Right lobe of liver (tissue), 6 donors: ENCODE measurements around the gene HPX. TPM values are rescaled to one million over a fixed set of nuclear protein-coding genes. Genes with fewer than 3 reads are reported as not detected.

Experiments used
- ATAC-seq, 4 donors: fragments of 200-7000 bp; cut with Tn5 transposase; one replicate each; pipeline ENCODE4 v1.9.1; 2020; ENCODE audit warnings: mild to moderate bottlenecking in 4 of 4, moderate library complexity in 4 of 4
- DNase-seq, 3 donors: peaks; one replicate each; pipeline ENCODE4 v3.0.0-alpha.2; 2020
- H3K27ac ChIP-seq, 3 donors: fragments of 200-600 bp; one replicate each; pipeline ENCODE4 v1.8.0; 2022
- H3K27me3 ChIP-seq, 2 donors: fragments of 200-600 bp; one replicate each; pipeline ENCODE4 v1.8.0; 2022
- H3K36me3 ChIP-seq, 4 donors: fragments of 200-600 bp; sonication (generic) in 1 of 4; one replicate each; pipeline versions ENCODE4 v1.5.1 to v1.8.0; 2017 to 2022; ENCODE audit warnings: control low read depth in 1 of 4
- H3K4me1 ChIP-seq, 4 donors: fragments of 200-600 bp; sonication (generic) in 1 of 4; one replicate each; pipeline versions ENCODE4 v1.5.1 to v1.8.0; 2017 to 2022; ENCODE audit warnings: control low read depth in 1 of 4
- H3K4me3 ChIP-seq, 3 donors: fragments of 200-600 bp; one replicate each; pipeline ENCODE4 v1.8.0; 2022
- H3K9me3 ChIP-seq, 4 donors: fragments of 200-600 bp; sonication (generic) in 1 of 4; one replicate each; pipeline versions ENCODE4 v1.5.1 to v1.8.0; 2017 to 2022; ENCODE audit warnings: control low read depth in 1 of 4
- POLR2A ChIP-seq: fragments of 450-650 bp; IDR thresholded peaks from one replicate; pipeline ENCODE4 v1.6.1; 2017; ENCODE audit warnings: antibody characterized with exemption, mild to moderate bottlenecking
- WGBS: methylation state at CpG from one replicate; pipeline ENCODE4 v1.1.6; 2018; ENCODE audit warnings: low coverage, low lambda C conversion rate; ENCODE audit not compliant: insufficient coverage; ENCODE audit errors: missing lambda C conversion rate; 5-methylcytosine and 5-hydroxymethylcytosine counted together
- intact Hi-C, 2 donors: fragments of 100-400 bp; cut with DNase I; formaldehyde crosslinking; loops; one replicate each; pipeline versions ENCODE4 v1.11.2 to v1.14.1; 2022
- total RNA-seq, 6 experiments: library from RNA; depleted of rRNA in 2 of 6; stranded (reverse); fragments of >200 nt in 2 of 6; fragmentation: NEBNext Ultra II Directional in 3 of 6; extraction: Animal tissue kit (Norgen Biotek cat#: 25700) in 3 of 6; gene quantifications; one replicate each; pipeline versions ENCODE4 v1.1.0 to v1.2.4, GENCODE V29; 2016 to 2023
- TF ChIP-seq, protein P1 (sequence below), 4 donors: fragments of 200-600 bp in 3 of 4; fragments of 450-650 bp in 1 of 4; IDR thresholded peaks; one replicate each; pipeline versions ENCODE4 v1.5.1 to v1.8.0; 2016 to 2022; ENCODE audit warnings: antibody characterized with exemption in 4 of 4, mild to moderate bottlenecking in 2 of 4
- donor health status: DM: no; HTN: yes; CAD: no.
- donor health status: DM: no; HTN: no; CAD: no.
- donor health status: DM: no; HTN: no; CAD: no.
- donor health status: DM: no; HTN: yes; CAD: no.
- donor health status: DM: no; HTN: yes; CAD: no.

HPX gene
- total RNA-seq, 6 experiments from 2014 or later = 3,555 to 5,250 (median 4,456) TPM

DNA sequence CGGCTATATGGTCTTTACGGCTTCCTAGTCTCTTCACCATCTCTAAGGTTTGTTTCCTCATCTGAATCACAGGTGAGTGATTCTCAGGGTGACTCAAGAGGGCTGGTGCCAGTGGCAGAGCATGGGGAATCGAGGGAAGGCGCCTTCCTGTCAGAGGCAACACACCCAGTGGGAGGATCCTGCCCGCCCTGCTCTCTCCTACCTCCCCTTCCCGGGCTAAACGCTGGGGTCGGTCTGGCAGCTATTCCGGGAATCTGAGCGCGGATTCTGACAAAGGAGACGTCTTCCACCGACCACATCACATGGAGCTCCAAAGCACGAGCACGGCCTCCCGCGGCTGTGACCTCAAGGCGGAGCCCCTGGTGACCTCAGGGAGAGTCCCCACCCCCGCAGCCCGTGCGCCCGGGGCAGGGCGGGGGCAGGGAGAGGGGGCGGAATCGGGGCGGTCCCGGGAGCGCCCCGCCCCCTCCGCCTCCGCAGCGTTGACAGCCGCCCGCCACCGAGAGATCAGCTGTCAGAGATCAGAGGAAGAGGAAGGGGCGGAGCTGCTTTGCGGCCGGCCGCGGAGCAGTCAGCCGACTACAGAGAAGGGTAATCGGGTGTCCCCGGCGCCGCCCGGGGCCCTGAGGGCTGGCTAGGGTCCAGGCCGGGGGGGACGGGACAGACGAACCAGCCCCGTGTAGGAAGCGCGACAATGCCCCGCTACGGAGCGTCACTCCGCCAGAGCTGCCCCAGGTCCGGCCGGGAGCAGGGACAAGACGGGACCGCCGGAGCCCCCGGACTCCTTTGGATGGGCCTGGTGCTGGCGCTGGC is 50.7 kb downstream of the HPX start, which contains the start of gene SMPD1:
TSS of gene SMPD1 (plus strand) at position 570 of the 813 bp plus-strand sequence. CDS start at position 695, 125 bp downstream.
- Histone ChIP-seq H3K4me3 (peak within 1 kb of the TSS; percentile 79 to 96 (median 95)), H3K9me3 (no peaks in the 10 kb centered on the region), H3K27me3 (no peaks in the 10 kb centered on the region), H3K4me1 (peaks cover 0 to 31% (median 12%) of the 10 kb centered on the region in 4 donors), H3K27ac (peak within 1 kb of the TSS; percentile 81 to 87 (median 85)), H3K36me3 (peaks cover 0 to 3% (median 0%) of the 10 kb centered on the region in 4 donors)
- intact Hi-C loops = loop anchor here (5.0 to 10.0 kb wide), 2 partner anchors 47 to 115 kb away; no protein-coding TSS in a partner anchor
- 8% methylated on average over 9 of the region's 63 CpGs for WGBS
- ATAC-seq = peak; percentile 94 to 98 (median 95)
- peak; percentile 86 for TF ChIP-seq POLR2A
- TF ChIP-seq, protein P1, sequence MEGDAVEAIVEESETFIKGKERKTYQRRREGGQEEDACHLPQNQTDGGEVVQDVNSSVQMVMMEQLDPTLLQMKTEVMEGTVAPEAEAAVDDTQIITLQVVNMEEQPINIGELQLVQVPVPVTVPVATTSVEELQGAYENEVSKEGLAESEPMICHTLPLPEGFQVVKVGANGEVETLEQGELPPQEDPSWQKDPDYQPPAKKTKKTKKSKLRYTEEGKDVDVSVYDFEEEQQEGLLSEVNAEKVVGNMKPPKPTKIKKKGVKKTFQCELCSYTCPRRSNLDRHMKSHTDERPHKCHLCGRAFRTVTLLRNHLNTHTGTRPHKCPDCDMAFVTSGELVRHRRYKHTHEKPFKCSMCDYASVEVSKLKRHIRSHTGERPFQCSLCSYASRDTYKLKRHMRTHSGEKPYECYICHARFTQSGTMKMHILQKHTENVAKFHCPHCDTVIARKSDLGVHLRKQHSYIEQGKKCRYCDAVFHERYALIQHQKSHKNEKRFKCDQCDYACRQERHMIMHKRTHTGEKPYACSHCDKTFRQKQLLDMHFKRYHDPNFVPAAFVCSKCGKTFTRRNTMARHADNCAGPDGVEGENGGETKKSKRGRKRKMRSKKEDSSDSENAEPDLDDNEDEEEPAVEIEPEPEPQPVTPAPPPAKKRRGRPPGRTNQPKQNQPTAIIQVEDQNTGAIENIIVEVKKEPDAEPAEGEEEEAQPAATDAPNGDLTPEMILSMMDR (IDR thresholded peaks at IDR 0.05) = no peak
- peak; percentile 96 to 97 (median 96) for DNase-seq

DNA sequence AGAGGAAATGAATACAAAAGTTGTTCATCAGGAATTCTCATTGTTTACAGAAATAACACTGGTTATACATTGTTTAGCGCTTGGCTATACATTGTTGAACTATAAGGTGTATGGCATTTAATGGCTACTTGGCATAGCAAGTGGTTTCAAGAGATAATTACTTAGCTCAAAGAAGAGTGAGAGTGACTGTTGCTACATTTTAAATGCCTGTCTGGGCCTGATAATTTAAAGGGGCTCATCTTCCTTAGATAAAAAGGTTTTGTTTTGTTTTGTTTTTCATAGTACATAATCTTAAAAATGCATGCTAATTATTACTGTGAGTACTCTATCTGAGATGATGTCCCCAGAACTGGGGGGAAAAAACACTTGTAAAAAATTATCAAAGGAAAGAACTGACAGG is 52.0 kb downstream of the HPX start:
- ATAC-seq (no peak), DNase-seq (no peak)
- no peaks in the 10 kb centered on the region for H3K9me3 ChIP-seq
- intact Hi-C loops = loop anchor here in 1 of 2 donors (10.0 kb wide), 1 partner anchor 116 kb away; no protein-coding TSS in a partner anchor
- H3K36me3 ChIP-seq = no peaks in the 10 kb centered on the region
- peak overlapping the region in 2 of 3 donors; percentile 81 to 85 for H3K27ac ChIP-seq
- WGBS = 100% methylated on average over 1 of the region's 1 CpG
- peak overlapping the region in 1 of 3 donors; percentile 79 for H3K4me3 ChIP-seq
- peaks cover 0 to 31% (median 12%) of the 10 kb centered on the region in 4 donors for H3K4me1 ChIP-seq
- TF ChIP-seq POLR2A = no peak
- TF ChIP-seq, protein P1 (IDR thresholded peaks at IDR 0.05) = no peak
- no peaks in the 10 kb centered on the region for H3K27me3 ChIP-seq

DNA sequence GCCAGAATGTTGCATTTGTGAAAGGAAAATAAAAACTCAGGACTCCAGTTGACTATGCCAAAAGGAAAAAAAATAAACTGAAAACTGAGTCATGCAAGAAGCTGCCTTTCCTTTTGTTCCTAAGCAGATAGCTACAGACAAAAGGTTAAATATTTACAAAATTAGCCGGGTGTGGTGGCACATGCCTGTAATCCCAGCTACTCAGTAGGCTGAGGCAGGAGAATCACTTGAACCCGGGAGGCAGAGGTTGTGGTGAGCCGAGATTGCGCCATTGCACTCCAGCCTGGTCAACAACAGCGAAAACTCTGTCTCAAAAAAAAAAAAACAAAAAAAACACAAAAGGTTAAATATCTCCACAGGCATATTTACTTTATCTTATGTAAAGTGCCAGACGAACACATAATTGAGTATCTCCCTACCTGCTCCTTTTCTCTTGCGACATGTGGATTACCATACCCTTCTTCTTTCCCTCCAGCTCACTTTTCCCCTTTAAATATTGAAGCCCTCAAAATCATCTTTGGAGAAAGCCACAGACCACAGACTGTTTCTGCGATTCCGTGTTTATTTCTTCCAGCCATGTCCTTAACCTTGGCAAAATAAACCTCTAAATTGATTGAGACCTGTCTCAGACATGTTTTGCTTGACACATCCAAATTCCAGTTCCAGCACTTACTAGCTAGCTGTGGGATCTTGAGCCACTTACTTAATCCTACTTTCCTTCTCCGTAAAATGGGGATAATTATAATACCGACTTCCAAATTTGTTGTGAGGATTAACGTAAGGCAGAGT is 52.8 kb downstream of the HPX start:
- intact Hi-C loops = loop anchor here in 1 of 2 donors (10.0 kb wide), 1 partner anchor 117 kb away; no protein-coding TSS in a partner anchor
- Histone ChIP-seq H3K4me1 (peaks cover 0 to 31% (median 12%) of the 10 kb centered on the region in 4 donors), H3K9me3 (no peaks in the 10 kb centered on the region), H3K36me3 (no peaks in the 10 kb centered on the region), H3K27ac (peak overlapping the region in 2 of 3 donors; percentile 81 to 85), H3K4me3 (peak overlapping the region in 1 of 3 donors; percentile 9), H3K27me3 (no peaks in the 10 kb centered on the region)
- WGBS = 33% methylated on average over 12 of the region's 12 CpGs
- DNase-seq (peak in 2 of 3 donors; percentile 67 to 75), ATAC-seq (peak; percentile 15 to 56 (median 38))
- TF ChIP-seq, protein P1 (IDR thresholded peaks at IDR 0.05) = no peak
- no peak for TF ChIP-seq POLR2A

DNA sequence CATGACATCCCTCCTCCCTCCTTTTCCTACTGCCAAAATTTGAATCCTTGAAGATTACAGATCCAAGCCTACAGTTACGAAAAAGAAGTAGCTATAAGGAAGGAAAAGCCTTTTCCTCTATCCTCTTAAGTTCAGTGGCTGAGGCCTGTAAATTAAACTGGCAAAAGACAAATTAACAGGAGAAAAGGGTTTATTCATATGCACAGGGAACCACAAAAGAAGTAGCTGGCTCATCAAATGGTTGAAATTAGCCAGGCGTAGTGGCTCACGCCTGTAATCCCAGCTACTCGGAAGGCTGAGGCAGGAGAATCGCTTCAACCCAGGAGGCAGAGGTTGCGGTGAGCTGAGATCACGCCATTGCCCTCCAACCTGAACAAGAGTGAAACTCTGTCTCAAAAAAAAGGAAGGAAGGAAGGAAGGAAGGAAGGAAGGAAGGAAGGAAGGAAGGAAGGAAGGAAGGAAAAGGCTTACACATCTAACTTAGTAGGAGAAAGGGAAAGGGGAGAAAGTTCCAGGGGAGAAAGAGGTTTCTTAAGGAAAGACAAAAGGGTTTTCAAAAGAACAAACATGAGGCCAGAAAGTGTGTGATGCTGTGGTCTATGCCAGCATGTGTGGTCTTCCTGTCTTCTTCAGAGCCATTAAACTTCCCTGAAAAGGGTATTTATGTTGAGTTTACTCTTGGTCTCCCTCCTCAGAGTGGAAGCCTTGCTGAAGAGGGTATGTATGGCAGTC is 55.6 kb downstream of the HPX start:
- 86% methylated on average over 7 of the region's 7 CpGs for WGBS
- ATAC-seq (no peak), DNase-seq (no peak)
- TF ChIP-seq, protein P1 (IDR thresholded peaks at IDR 0.05) = no peak
- TF ChIP-seq POLR2A = no peak
- intact Hi-C loops = loop anchor here in 1 of 2 donors (10.0 kb wide), 1 partner anchor 120 kb away; no protein-coding TSS in a partner anchor
- Histone ChIP-seq H3K36me3 (no peaks in the 10 kb centered on the region), H3K9me3 (no peaks in the 10 kb centered on the region), H3K27me3 (no peaks in the 10 kb centered on the region), H3K4me3 (no peak overlapping the region), H3K4me1 (peaks cover 0 to 23% (median 9%) of the 10 kb centered on the region in 4 donors), H3K27ac (no peak overlapping the region)
